ENCODE results near the gene SCRN3. TPM values are rescaled to one million over a fixed set of nuclear protein-coding genes. Genes with fewer than 3 reads are reported as not detected.

SCRN3 gene
- polyA plus RNA-seq, 3 donors: 6.5 to 11.2 (median 7.2) TPM

DNA sequence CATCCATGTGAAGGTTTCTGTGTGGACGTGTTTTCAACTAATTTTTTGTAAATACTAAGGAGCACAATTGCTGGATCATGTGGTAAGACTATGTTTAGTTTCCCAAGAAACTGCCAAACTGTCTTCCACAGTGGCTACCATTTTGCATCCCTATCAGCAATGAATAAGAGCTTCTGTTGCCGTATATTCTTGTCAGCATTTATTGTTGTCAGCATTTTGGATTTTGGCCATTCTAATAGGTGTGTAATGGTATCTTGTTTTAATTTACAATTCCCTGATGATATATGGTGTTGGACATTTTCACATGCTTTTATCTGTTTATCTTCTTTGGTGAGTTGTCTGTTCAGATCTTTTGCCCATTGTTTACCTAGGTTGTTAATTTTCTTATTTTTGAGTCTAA lies 34.5 kb downstream of the SCRN3 start:
- Histone ChIP-seq H4K20me1 (ENCODE audit: insufficient read depth, low read length) (no peaks in the 10 kb centered on the region), H3K4me2 (replicated peaks; ENCODE audit: extremely low read depth, low read length, poor library complexity, severe bottlenecking) (no peak overlapping the region), H3K4me1 (ENCODE audit: control insufficient read depth in 1 of 2, insufficient read depth in 2 of 2, low read length in 2 of 2) (no peaks in the 10 kb centered on the region), H3K27ac (ENCODE audit: low read depth in 1 of 2, low read length in 2 of 2) (no peak overlapping the region), H3K79me2 (ENCODE audit: insufficient read depth, low read length) (no peaks in the 10 kb centered on the region), H2AFZ (ENCODE audit: insufficient read depth, low read depth, low read length, poor library complexity, severe bottlenecking) (no peak overlapping the region), H3K4me3 (replicated peaks in 1 of 3; ENCODE audit: low read depth in 2 of 3, low read length in 3 of 3) (no peak overlapping the region), H3K27me3 (ENCODE audit: control insufficient read depth in 2 of 2, insufficient read depth in 2 of 2, low read length in 2 of 2) (no peaks in the 10 kb centered on the region), H3K36me3 (replicated peaks in 1 of 2; ENCODE audit: control insufficient read depth in 1 of 2, insufficient read depth in 2 of 2, low read length in 2 of 2) (peaks cover 20 to 46% of the 10 kb centered on the region in 2 donors), H3K9me3 (replicated peaks in 1 of 2; ENCODE audit: control insufficient read depth in 1 of 2, insufficient read depth in 1 of 2, low read length in 2 of 2) (no peaks in the 10 kb centered on the region), H3K9ac (ENCODE audit: insufficient read depth, low read length, poor library complexity, severe bottlenecking) (no peak overlapping the region)
- H3K27me3 Mint-ChIP-seq (ENCODE audit: low read depth in 3 of 3): no peaks in the 10 kb centered on the region
- H3K4me1 Mint-ChIP-seq: no peaks in the 10 kb centered on the region
- peaks cover 24 to 38% of the 10 kb centered on the region in 2 donors for H3K36me3 Mint-ChIP-seq
- WGBS (ENCODE audit: insufficient coverage): no CpG with 5 or more reads among the region's 2 CpGs
- TF ChIP-seq, protein P1, sequence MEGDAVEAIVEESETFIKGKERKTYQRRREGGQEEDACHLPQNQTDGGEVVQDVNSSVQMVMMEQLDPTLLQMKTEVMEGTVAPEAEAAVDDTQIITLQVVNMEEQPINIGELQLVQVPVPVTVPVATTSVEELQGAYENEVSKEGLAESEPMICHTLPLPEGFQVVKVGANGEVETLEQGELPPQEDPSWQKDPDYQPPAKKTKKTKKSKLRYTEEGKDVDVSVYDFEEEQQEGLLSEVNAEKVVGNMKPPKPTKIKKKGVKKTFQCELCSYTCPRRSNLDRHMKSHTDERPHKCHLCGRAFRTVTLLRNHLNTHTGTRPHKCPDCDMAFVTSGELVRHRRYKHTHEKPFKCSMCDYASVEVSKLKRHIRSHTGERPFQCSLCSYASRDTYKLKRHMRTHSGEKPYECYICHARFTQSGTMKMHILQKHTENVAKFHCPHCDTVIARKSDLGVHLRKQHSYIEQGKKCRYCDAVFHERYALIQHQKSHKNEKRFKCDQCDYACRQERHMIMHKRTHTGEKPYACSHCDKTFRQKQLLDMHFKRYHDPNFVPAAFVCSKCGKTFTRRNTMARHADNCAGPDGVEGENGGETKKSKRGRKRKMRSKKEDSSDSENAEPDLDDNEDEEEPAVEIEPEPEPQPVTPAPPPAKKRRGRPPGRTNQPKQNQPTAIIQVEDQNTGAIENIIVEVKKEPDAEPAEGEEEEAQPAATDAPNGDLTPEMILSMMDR (IDR thresholded peaks at IDR 0.05): no peak
- H3K27ac Mint-ChIP-seq: no peak overlapping the region
- peaks cover 0 to 5% (median 1%) of the 10 kb centered on the region in 7 donors for H3K9me3 Mint-ChIP-seq
- no peak overlapping the region for H3K4me3 Mint-ChIP-seq
- intact Hi-C loops (cut with micrococcal nuclease): no loop called here
- DNase-seq: no peak

DNA sequence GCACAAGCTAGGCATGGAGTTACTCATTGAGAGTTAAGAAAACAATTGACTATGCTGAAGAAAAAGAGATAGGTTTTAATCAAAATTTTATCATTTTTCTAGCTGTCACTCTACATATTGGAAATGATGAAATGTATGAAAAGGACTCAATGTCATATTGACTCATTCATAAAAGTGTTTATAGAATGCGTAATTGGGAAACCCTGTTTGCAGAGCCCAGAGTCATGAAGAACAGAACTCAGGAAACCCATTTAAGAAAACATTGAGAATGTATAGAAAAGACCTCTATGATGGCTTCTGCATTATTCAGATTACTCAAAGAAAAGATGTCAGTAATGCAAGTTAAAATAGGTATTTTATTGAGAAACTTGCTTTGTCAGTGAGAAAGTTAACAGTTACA lies 36.4 kb downstream of the SCRN3 start:
- intact Hi-C loops (cut with micrococcal nuclease): no loop called here
- no peaks in the 10 kb centered on the region for H3K27me3 Mint-ChIP-seq (ENCODE audit: low read depth in 3 of 3)
- no peaks in the 10 kb centered on the region for H3K4me1 Mint-ChIP-seq
- Histone ChIP-seq H3K9ac (ENCODE audit: insufficient read depth, low read length, poor library complexity, severe bottlenecking) (no peak overlapping the region), H2AFZ (ENCODE audit: insufficient read depth, low read depth, low read length, poor library complexity, severe bottlenecking) (no peak overlapping the region), H3K4me1 (ENCODE audit: control insufficient read depth in 1 of 2, insufficient read depth in 2 of 2, low read length in 2 of 2) (no peaks in the 10 kb centered on the region), H3K36me3 (replicated peaks in 1 of 2; ENCODE audit: control insufficient read depth in 1 of 2, insufficient read depth in 2 of 2, low read length in 2 of 2) (peaks cover 14 to 43% of the 10 kb centered on the region in 2 donors), H3K27ac (ENCODE audit: low read depth in 1 of 2, low read length in 2 of 2) (no peak overlapping the region), H3K79me2 (ENCODE audit: insufficient read depth, low read length) (no peaks in the 10 kb centered on the region), H3K4me2 (replicated peaks; ENCODE audit: extremely low read depth, low read length, poor library complexity, severe bottlenecking) (no peak overlapping the region), H4K20me1 (ENCODE audit: insufficient read depth, low read length) (no peaks in the 10 kb centered on the region), H3K27me3 (ENCODE audit: control insufficient read depth in 2 of 2, insufficient read depth in 2 of 2, low read length in 2 of 2) (no peaks in the 10 kb centered on the region), H3K4me3 (replicated peaks in 1 of 3; ENCODE audit: low read depth in 2 of 3, low read length in 3 of 3) (no peak overlapping the region), H3K9me3 (replicated peaks in 1 of 2; ENCODE audit: control insufficient read depth in 1 of 2, insufficient read depth in 1 of 2, low read length in 2 of 2) (no peaks in the 10 kb centered on the region)
- no peak overlapping the region for H3K27ac Mint-ChIP-seq
- no CpG with 5 or more reads among the region's 1 CpG for WGBS (ENCODE audit: insufficient coverage)
- TF ChIP-seq, protein P1 (IDR thresholded peaks at IDR 0.05): no peak
- H3K36me3 Mint-ChIP-seq: peaks cover 32 to 43% of the 10 kb centered on the region in 2 donors
- no peak for DNase-seq
- H3K9me3 Mint-ChIP-seq: peaks cover 0 to 5% (median 0%) of the 10 kb centered on the region in 7 donors
- no peak overlapping the region for H3K4me3 Mint-ChIP-seq

All from CD14-positive monocyte (primary cell).